ENCODE data around the gene BTG3. TPM values are rescaled to one million over a fixed set of nuclear protein-coding genes. Genes with fewer than 3 reads are reported as not detected.

Gene BTG3
- total RNA-seq, 1 experiment from 2014 or later, result 23.9 TPM

DNA sequence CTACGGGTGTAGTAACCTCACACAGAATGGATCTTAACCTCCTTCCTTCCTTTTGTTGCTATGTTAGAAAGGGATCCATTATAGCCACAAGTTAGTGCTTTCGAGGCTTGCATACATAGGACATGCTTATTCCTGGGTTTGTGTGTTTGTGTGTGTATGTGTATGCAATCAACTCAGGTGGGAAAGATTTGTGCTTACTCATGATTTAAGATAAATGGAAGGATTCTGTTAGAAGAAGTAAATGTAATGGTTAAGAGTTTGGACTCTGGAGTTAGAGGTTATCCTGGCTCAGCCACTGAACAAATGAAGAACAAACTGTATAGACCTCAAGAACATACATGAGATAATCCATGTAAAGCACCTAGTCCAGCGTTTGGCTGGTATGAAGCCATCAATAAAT lies 28.8 kb downstream of the BTG3 start (continued):
- TF ChIP-seq, protein P1, sequence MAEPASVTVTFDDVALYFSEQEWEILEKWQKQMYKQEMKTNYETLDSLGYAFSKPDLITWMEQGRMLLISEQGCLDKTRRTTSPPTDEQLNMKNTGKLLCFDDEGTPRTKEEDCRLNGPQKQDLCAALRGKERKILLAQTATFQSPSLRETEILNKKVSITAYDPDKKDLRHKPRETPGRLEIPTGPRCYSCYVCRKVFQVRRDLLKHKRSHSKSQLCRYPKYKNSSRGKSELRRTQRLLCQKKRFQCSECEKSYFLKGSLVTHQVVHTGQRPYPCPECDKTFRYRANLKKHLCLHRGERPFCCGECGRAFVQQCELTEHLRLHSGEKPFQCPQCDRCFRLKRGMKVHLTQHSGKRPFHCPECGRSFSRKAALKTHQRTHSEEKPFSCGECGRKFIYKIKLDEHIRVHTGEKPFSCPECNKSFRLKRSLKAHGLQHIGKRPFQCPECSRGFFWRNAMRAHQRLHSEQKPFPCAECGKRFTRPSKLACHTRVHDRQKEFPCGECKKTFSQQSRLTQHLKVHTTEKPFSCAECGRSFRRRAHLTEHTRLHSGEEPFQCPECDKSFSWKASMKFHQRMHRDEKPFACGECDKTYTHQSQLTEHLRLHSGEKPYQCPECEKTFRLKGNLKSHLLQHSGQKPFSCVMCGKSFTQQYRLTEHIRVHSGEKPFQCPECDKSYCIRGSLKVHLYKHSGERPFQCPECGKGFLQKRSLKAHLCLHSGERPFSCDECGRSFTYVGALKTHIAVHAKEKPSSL (CRISPR knock-in tag; conservative IDR thresholded peaks at IDR 0.05), result no peak

DNA sequence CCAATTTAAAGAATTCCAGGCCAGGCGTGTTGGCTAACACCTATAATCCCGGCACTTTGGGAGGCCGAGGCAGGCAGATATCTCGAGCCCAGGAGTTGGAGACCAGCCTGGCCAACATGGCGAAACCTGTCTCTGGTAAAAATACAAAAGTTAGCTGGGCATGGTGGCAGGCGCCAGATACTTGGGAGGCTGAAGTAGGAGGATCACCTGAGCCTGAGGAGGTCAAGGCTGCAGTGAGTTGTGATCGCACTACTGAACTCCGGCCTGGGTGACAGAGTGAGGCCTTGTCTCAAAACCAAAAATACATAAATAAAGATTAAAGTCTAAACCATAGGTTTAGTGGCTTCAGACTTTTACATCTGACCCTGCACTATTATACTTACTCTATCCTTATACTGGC lies 32.4 kb downstream of the BTG3 start:
- Mint-ChIP-seq H3K36me3 (peaks cover 6% of the 10 kb centered on the region), H3K4me1 (peaks cover 6% of the 10 kb centered on the region), H3K9me3 (no peaks in the 10 kb centered on the region), H3K4me3 (no peak overlapping the region), H3K27ac (no peak overlapping the region), H3K27me3 (ENCODE audit: low read depth) (no peaks in the 10 kb centered on the region)
- TF ChIP-seq, protein P2, sequence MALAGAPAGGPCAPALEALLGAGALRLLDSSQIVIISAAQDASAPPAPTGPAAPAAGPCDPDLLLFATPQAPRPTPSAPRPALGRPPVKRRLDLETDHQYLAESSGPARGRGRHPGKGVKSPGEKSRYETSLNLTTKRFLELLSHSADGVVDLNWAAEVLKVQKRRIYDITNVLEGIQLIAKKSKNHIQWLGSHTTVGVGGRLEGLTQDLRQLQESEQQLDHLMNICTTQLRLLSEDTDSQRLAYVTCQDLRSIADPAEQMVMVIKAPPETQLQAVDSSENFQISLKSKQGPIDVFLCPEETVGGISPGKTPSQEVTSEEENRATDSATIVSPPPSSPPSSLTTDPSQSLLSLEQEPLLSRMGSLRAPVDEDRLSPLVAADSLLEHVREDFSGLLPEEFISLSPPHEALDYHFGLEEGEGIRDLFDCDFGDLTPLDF (CRISPR knock-in tag; IDR thresholded peaks at IDR 0.05), result no peak
- no peak for TF ChIP-seq TP53 (CRISPR knock-in tag; IDR thresholded peaks at IDR 0.05)
- no peak for TF ChIP-seq ZNF317 (CRISPR knock-in tag; IDR thresholded peaks at IDR 0.05; ENCODE audit: borderline replicate concordance, low read depth)
- TF ChIP-seq ZNF138 (CRISPR knock-in tag; conservative IDR thresholded peaks at IDR 0.05), result no peak
- no peak for TF ChIP-seq SMAD4 (CRISPR knock-in tag; IDR thresholded peaks at IDR 0.05)
- no peak for TF ChIP-seq GTF2I (CRISPR knock-in tag; conservative IDR thresholded peaks at IDR 0.05)
- TF ChIP-seq, protein P3, sequence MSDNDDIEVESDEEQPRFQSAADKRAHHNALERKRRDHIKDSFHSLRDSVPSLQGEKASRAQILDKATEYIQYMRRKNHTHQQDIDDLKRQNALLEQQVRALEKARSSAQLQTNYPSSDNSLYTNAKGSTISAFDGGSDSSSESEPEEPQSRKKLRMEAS (CRISPR knock-in tag; IDR thresholded peaks at IDR 0.05), result no peak
- POLR2A ChIA-PET, result no interaction called here
- CTCF ChIA-PET, result interaction anchor here (1.5 kb wide), 1 partner anchor 193 kb away, joined by 3 read pairs; no protein-coding TSS in a partner anchor
- no peak for ATAC-seq
- no peak for DNase-seq (ENCODE audit: low spot score)

DNA sequence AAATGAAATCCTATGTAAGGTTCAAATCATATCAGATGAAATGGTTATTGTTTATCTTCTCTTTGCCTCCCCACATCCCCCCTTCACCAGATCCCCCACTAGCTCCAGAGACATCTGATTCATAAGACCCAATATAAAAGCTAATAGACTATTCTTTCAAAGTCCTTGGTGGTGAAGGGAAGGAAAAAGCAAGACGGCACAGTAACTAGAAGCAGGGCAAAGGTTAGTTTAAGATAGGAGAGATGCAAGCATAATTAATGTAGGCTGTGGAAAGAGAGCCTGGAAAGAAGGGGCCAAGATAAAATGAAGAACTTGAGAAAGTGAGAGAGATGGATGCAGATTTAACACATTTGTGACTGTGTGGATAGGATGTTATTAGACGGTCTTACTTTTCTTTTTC lies 33.8 kb downstream of the BTG3 start:
- H3K27me3 Mint-ChIP-seq (ENCODE audit: low read depth), result no peaks in the 10 kb centered on the region
- no peak for ATAC-seq
- peaks cover 6% of the 10 kb centered on the region for H3K36me3 Mint-ChIP-seq
- H3K4me1 Mint-ChIP-seq, result peaks cover 6% of the 10 kb centered on the region
- H3K27ac Mint-ChIP-seq, result peak overlapping the region; percentile 7; the same call in 1 of the 2 replicates
- no peak for DNase-seq (ENCODE audit: low spot score)
- no peak overlapping the region for H3K4me3 Mint-ChIP-seq
- ChIA-PET POLR2A (no interaction called here), CTCF (no interaction called here)
- no peak for TF ChIP-seq ZNF671 (CRISPR knock-in tag; IDR thresholded peaks at IDR 0.05)
- no peak for TF ChIP-seq NFYB (CRISPR knock-in tag; conservative IDR thresholded peaks at IDR 0.05; ENCODE audit: low read depth)
- no peak for TF ChIP-seq GTF2I (CRISPR knock-in tag; conservative IDR thresholded peaks at IDR 0.05)
- TF ChIP-seq, protein P4, sequence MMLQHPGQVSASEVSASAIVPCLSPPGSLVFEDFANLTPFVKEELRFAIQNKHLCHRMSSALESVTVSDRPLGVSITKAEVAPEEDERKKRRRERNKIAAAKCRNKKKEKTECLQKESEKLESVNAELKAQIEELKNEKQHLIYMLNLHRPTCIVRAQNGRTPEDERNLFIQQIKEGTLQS (CRISPR knock-in tag; conservative IDR thresholded peaks at IDR 0.05), result no peak
- TF ChIP-seq NR2C2 (CRISPR knock-in tag; IDR thresholded peaks at IDR 0.05), result no peak
- TF ChIP-seq, protein P5, sequence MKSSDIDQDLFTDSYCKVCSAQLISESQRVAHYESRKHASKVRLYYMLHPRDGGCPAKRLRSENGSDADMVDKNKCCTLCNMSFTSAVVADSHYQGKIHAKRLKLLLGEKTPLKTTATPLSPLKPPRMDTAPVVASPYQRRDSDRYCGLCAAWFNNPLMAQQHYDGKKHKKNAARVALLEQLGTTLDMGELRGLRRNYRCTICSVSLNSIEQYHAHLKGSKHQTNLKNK (CRISPR knock-in tag; IDR thresholded peaks at IDR 0.05), result no peak
- TF ChIP-seq, protein P3 (CRISPR knock-in tag; IDR thresholded peaks at IDR 0.05), result no peak
- no peaks in the 10 kb centered on the region for H3K9me3 Mint-ChIP-seq

DNA sequence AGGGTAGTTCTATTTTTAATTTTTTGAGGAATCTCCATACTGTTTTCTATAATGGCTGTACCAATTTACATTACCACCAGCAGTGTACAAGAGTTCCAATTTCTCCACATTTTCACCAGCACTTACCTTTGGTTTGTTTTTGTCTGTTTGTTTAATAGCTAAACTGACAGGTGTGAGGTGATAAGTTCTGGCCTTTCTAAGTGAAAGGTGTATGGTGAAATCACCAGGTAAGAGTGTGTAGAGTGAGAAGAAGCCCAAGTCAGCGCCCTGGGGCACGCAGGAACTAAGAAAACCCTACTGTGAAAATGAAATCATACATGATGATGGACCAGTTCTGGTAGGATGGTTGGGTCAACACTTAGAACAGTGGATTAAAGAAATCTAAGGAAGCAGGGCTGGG lies 34.5 kb downstream of the BTG3 start:
- CTCF ChIA-PET, result no interaction called here
- no peak for ATAC-seq
- Mint-ChIP-seq H3K27me3 (ENCODE audit: low read depth) (no peaks in the 10 kb centered on the region), H3K4me1 (peaks cover 6% of the 10 kb centered on the region), H3K4me3 (no peak overlapping the region), H3K27ac (no peak overlapping the region; the same call in 1 of the 2 replicates), H3K9me3 (no peaks in the 10 kb centered on the region), H3K36me3 (peaks cover 6% of the 10 kb centered on the region)
- POLR2A ChIA-PET, result no interaction called here
- no peak for DNase-seq (ENCODE audit: low spot score)
- TF ChIP-seq, protein P6, sequence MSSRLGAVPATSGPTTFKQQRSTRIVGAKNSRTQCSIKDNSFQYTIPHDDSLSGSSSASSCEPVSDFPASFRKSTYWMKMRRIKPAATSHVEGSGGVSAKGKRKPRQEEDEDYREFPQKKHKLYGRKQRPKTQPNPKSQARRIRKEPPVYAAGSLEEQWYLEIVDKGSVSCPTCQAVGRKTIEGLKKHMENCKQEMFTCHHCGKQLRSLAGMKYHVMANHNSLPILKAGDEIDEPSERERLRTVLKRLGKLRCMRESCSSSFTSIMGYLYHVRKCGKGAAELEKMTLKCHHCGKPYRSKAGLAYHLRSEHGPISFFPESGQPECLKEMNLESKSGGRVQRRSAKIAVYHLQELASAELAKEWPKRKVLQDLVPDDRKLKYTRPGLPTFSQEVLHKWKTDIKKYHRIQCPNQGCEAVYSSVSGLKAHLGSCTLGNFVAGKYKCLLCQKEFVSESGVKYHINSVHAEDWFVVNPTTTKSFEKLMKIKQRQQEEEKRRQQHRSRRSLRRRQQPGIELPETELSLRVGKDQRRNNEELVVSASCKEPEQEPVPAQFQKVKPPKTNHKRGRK (CRISPR knock-in tag; IDR thresholded peaks at IDR 0.05; ENCODE audit: borderline replicate concordance), result no peak
- TF ChIP-seq FOXK1 (CRISPR knock-in tag; IDR thresholded peaks at IDR 0.05) (no peak), ZNF121 (CRISPR knock-in tag; IDR thresholded peaks at IDR 0.05) (no peak), ZNF671 (CRISPR knock-in tag; IDR thresholded peaks at IDR 0.05) (no peak), OVOL2 (CRISPR knock-in tag; IDR thresholded peaks at IDR 0.05; ENCODE audit: borderline replicate concordance) (no peak), CBFB (CRISPR knock-in tag; IDR thresholded peaks at IDR 0.05; ENCODE audit: low read depth) (no peak), MYBL2 (CRISPR knock-in tag; IDR thresholded peaks at IDR 0.05) (no peak), ZNF416 (CRISPR knock-in tag; IDR thresholded peaks at IDR 0.05) (no peak)
- TF ChIP-seq, protein P7, sequence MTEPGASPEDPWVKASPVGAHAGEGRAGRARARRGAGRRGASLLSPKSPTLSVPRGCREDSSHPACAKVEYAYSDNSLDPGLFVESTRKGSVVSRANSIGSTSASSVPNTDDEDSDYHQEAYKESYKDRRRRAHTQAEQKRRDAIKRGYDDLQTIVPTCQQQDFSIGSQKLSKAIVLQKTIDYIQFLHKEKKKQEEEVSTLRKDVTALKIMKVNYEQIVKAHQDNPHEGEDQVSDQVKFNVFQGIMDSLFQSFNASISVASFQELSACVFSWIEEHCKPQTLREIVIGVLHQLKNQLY (CRISPR knock-in tag; IDR thresholded peaks at IDR 0.05), result no peak
- TF ChIP-seq, protein P8, sequence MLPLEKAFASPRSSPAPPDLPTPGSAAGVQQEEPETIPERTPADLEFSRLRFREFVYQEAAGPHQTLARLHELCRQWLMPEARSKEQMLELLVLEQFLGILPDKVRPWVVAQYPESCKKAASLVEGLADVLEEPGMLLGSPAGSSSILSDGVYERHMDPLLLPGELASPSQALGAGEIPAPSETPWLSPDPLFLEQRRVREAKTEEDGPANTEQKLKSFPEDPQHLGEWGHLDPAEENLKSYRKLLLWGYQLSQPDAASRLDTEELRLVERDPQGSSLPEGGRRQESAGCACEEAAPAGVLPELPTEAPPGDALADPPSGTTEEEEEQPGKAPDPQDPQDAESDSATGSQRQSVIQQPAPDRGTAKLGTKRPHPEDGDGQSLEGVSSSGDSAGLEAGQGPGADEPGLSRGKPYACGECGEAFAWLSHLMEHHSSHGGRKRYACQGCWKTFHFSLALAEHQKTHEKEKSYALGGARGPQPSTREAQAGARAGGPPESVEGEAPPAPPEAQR (CRISPR knock-in tag; IDR thresholded peaks at IDR 0.05), result no peak

Data from WTC11 (cell line).